Tibial nerve (tissue), 4 donors: Measurements from ENCODE around the gene LRRC15. TPM values are rescaled to one million over a fixed set of nuclear protein-coding genes. Genes with fewer than 3 reads are reported as not detected.

ENCODE experiments used
- DNase-seq, 2 donors: peaks; one replicate each; pipeline ENCODE4 v3.0.0-alpha.2; 2019; ENCODE audit warnings: low spot score in 2 of 2
- H3K27ac ChIP-seq, 4 donors: fragments of 200-600 bp; sonication (generic) in 3 of 4; one replicate each; pipeline ENCODE4 v1.5.1; 2017 to 2019; ENCODE audit warnings: mild to moderate bottlenecking in 1 of 4
- H3K27me3 ChIP-seq, 2 donors: fragments of 200-600 bp; sonication (generic) in 1 of 2; one replicate each; pipeline versions ENCODE4 v1.5.1 to v1.6.0; 2017 to 2019
- H3K36me3 ChIP-seq, 3 donors: fragments of 200-600 bp; sonication (generic); one replicate each; pipeline ENCODE4 v1.5.1; 2018 to 2019
- H3K4me1 ChIP-seq, 4 donors: fragments of 200-600 bp; sonication (generic) in 3 of 4; one replicate each; pipeline ENCODE4 v1.5.1; 2017 to 2019
- H3K4me3 ChIP-seq, 4 donors: fragments of 200-600 bp; sonication (generic) in 3 of 4; one replicate each; pipeline ENCODE4 v1.5.1; 2017 to 2019; ENCODE audit warnings: mild to moderate bottlenecking in 1 of 4, moderate library complexity in 1 of 4
- H3K9me3 ChIP-seq, 4 donors: fragments of 200-600 bp; sonication (generic) in 3 of 4; one replicate each; pipeline ENCODE4 v1.5.1; 2017 to 2019
- EP300 ChIP-seq, 2 donors: sonication (generic); formaldehyde crosslinking; IDR thresholded peaks; one replicate each; pipeline ENCODE4 v1.6.1; 2017; ENCODE audit warnings: antibody characterized with exemption in 2 of 2, mild to moderate bottlenecking in 1 of 2
- POLR2A ChIP-seq, 2 donors: fragments of 450-650 bp; IDR thresholded peaks; one replicate each; pipeline ENCODE4 v1.6.1; 2017; ENCODE audit warnings: antibody characterized with exemption in 2 of 2, mild to moderate bottlenecking in 2 of 2, moderate library complexity in 2 of 2
- WGBS, 2 donors: methylation state at CpG; one replicate each; pipeline ENCODE4 v1.1.5; 2018; 5-methylcytosine and 5-hydroxymethylcytosine counted together
- total RNA-seq, 4 donors: library from RNA; depleted of rRNA; stranded (reverse); fragments of >200 nt; gene quantifications; one replicate each; pipeline ENCODE4 v1.1.0, GENCODE V29; 2016
- TF ChIP-seq, protein P1 (sequence below), 5 experiments: fragments of 200-600 bp in 3 of 5; fragments of 450-650 bp in 2 of 5; sonication (generic) in 3 of 5; IDR thresholded peaks; one replicate each; pipeline ENCODE4 v1.5.1; 2016 to 2019; ENCODE audit warnings: antibody characterized with exemption in 5 of 5, mild to moderate bottlenecking in 3 of 5, moderate library complexity in 2 of 5

LRRC15 gene
- total RNA-seq, 4 donors from 2014 or later = not detected

DNA sequence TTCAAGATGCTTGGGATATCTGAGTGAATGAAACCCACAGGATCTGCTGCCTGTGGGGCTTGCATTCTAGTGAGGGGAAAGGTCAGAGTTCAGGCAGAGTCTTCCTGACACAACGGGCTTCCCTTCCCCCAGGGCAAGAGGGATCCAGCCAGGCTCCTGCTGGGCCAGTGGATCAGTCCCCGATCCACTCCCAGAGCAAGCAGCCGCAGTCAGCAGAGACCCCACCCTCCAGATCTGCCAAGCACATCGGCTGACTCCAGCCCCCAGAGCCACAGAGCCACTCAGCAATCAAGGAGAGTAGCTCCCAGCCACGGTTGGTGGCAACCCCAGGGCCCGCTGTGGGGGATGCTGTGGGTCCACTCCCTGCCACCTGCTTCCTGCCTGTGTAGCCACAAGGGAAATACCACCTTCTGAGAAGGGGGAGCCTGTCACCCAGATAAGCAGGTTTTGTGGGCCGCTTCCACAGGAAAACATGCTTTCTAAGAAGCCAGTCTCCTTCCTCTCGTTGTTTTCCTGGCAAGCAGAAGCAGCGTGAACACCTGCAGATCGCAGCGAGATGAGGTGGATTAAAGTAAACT, 63.3 kb downstream of the LRRC15 start:
- H3K9me3 ChIP-seq = no peaks in the 10 kb centered on the region
- H3K36me3 ChIP-seq = no peaks in the 10 kb centered on the region
- peaks cover 0 to 30% (median 6%) of the 10 kb centered on the region in 4 donors for H3K4me1 ChIP-seq
- no peak for DNase-seq
- 51 to 73% methylated on average over 8 to 11 of the region's 11 CpGs for WGBS, 2 donors
- no peak overlapping the region for H3K4me3 ChIP-seq
- peaks cover 0 to 7% of the 10 kb centered on the region in 2 donors for H3K27me3 ChIP-seq
- no peak overlapping the region for H3K27ac ChIP-seq
- TF ChIP-seq, protein P1, sequence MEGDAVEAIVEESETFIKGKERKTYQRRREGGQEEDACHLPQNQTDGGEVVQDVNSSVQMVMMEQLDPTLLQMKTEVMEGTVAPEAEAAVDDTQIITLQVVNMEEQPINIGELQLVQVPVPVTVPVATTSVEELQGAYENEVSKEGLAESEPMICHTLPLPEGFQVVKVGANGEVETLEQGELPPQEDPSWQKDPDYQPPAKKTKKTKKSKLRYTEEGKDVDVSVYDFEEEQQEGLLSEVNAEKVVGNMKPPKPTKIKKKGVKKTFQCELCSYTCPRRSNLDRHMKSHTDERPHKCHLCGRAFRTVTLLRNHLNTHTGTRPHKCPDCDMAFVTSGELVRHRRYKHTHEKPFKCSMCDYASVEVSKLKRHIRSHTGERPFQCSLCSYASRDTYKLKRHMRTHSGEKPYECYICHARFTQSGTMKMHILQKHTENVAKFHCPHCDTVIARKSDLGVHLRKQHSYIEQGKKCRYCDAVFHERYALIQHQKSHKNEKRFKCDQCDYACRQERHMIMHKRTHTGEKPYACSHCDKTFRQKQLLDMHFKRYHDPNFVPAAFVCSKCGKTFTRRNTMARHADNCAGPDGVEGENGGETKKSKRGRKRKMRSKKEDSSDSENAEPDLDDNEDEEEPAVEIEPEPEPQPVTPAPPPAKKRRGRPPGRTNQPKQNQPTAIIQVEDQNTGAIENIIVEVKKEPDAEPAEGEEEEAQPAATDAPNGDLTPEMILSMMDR (IDR thresholded peaks at IDR 0.05) = no peak
- TF ChIP-seq POLR2A (IDR thresholded peaks at IDR 0.05) (no peak), EP300 (IDR thresholded peaks at IDR 0.05) (no peak)

DNA sequence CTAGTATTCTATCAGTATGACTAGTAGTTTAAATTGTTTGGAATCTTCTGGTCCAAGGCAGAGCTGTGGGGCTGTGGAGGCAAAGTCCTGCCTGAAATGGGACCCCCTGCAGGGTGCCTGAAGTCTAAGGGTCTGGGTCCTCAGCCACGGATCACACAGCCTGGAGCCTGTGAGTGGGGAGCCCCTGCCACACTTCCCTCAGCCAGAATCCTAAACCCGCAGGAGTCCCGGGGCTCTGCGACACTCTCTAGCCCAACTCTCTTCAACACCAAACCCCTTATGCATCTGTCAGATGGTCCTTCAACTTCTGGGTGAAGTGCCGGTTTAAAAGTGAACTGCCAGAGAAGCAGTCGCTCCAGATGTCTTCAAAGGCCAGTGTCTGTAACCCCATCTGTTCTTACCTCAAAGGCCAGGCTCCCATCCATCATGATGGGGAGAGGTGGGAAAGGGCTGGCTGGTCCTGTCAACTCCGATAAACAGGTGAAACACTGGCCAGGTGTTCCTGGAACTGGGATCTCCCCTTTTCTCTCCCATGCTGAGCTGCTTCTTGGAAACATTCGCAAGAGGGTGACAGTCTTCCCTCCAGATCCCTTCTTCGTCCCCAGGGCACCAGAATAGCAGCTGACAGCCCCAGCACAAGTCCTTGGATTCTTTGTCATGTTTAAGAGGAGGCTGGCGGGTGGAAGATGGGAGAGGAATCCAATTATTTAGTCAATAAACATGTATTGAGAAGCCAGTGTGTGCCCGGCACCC, 64.0 kb downstream of the LRRC15 start:
- Histone ChIP-seq H3K9me3 (no peaks in the 10 kb centered on the region), H3K4me1 (peaks cover 0 to 27% (median 6%) of the 10 kb centered on the region in 4 donors), H3K27ac (no peak overlapping the region), H3K27me3 (peaks cover 0 to 7% of the 10 kb centered on the region in 2 donors), H3K36me3 (no peaks in the 10 kb centered on the region), H3K4me3 (no peak overlapping the region)
- no peak for TF ChIP-seq EP300 (IDR thresholded peaks at IDR 0.05)
- TF ChIP-seq, protein P1 (IDR thresholded peaks at IDR 0.05) = no peak
- no peak for TF ChIP-seq POLR2A (IDR thresholded peaks at IDR 0.05)
- no peak for DNase-seq
- 81 to 89% methylated on average over 8 to 11 of the region's 11 CpGs for WGBS, 2 donors

Other genes with a start within 250 kb of the LRRC15 start
- 10 to 100 TPM; 14.7 to 52.7 (median 27.7) TPM for gene HES1, start 233.6 kb downstream of the LRRC15 start, total RNA-seq
- gene CPN2, start 18.4 kb downstream of the LRRC15 start, total RNA-seq = not detected
- not detected for gene GP5, start 29.5 kb upstream of the LRRC15 start, total RNA-seq
- gene ATP13A3, start 117.3 kb upstream of the LRRC15 start, total RNA-seq = 100 to 1,000 TPM in 2 of 4 donors, 10 to 100 TPM in 2; 84.6 to 106 (median 101) TPM